ENCODE results near the gene USP32.

USP32 gene

GRCh38 chr17:60372790-60373483, 19.0 kb downstream of the USP32 start:
- Mint-ChIP-seq H3K36me3 (ENCODE audit: low read depth) (peaks cover 13% of the 10 kb centered on the region), H3K9me3 (no peaks in the 10 kb centered on the region), H3K4me1 (ENCODE audit: low read depth) (peaks cover 14% of the 10 kb centered on the region), H3K27ac (no peak overlapping the region), H3K27me3 (no peaks in the 10 kb centered on the region), H3K4me3 (no peak overlapping the region)

- H3K36me3 Mint-ChIP-seq (ENCODE audit: low read depth) = peaks cover 7% of the 10 kb centered on the region
- no peak overlapping the region for H3K4me3 Mint-ChIP-seq
- H3K27me3 Mint-ChIP-seq = no peaks in the 10 kb centered on the region
- no peaks in the 10 kb centered on the region for H3K9me3 Mint-ChIP-seq
- H3K27ac Mint-ChIP-seq = no peak overlapping the region
- peaks cover 14% of the 10 kb centered on the region for H3K4me1 Mint-ChIP-seq (ENCODE audit: low read depth)
Observed at GRCh38 chr17:60371818-60372510, 20.0 kb downstream of the USP32 start.

- H3K4me3 Mint-ChIP-seq = no peak overlapping the region
- no peaks in the 10 kb centered on the region for H3K9me3 Mint-ChIP-seq
- no peak overlapping the region for H3K27ac Mint-ChIP-seq
Observed at GRCh38 chr17:60371416-60371815, 20.5 kb downstream of the USP32 start.

GRCh38 chr17:60369727-60370126, 22.2 kb downstream of the USP32 start:
- no peak overlapping the region for H3K27ac Mint-ChIP-seq
- peaks cover 4% of the 10 kb centered on the region for H3K36me3 Mint-ChIP-seq (ENCODE audit: low read depth)
- H3K9me3 Mint-ChIP-seq = no peaks in the 10 kb centered on the region
- no peaks in the 10 kb centered on the region for H3K27me3 Mint-ChIP-seq
- H3K4me1 Mint-ChIP-seq (ENCODE audit: low read depth) = peaks cover 14% of the 10 kb centered on the region
- no peak overlapping the region for H3K4me3 Mint-ChIP-seq

More at GRCh38 chr17:60371416-60371815, 20.5 kb downstream of the USP32 start:
- Mint-ChIP-seq H3K36me3 (ENCODE audit: low read depth) (peaks cover 4% of the 10 kb centered on the region), H3K4me1 (ENCODE audit: low read depth) (peaks cover 14% of the 10 kb centered on the region), H3K27me3 (no peaks in the 10 kb centered on the region)

- Mint-ChIP-seq H3K36me3 (ENCODE audit: low read depth) (no peaks in the 10 kb centered on the region), H3K4me1 (ENCODE audit: low read depth) (no peaks in the 10 kb centered on the region), H3K27me3 (no peaks in the 10 kb centered on the region), H3K9me3 (no peaks in the 10 kb centered on the region), H3K4me3 (no peak overlapping the region), H3K27ac (no peak overlapping the region)
Observed at GRCh38 chr17:60363700-60364405, 28.1 kb downstream of the USP32 start.

- H3K4me1 Mint-ChIP-seq (ENCODE audit: low read depth) = peaks cover 7% of the 10 kb centered on the region
- H3K27ac Mint-ChIP-seq = no peak overlapping the region
- no peak overlapping the region for H3K4me3 Mint-ChIP-seq
- no peaks in the 10 kb centered on the region for H3K9me3 Mint-ChIP-seq
- no peaks in the 10 kb centered on the region for H3K27me3 Mint-ChIP-seq
- H3K36me3 Mint-ChIP-seq (ENCODE audit: low read depth) = no peaks in the 10 kb centered on the region
Observed at GRCh38 chr17:60362329-60362728, 29.6 kb downstream of the USP32 start.

- Mint-ChIP-seq H3K36me3 (ENCODE audit: low read depth) (peaks cover under 1% of the 10 kb centered on the region), H3K4me3 (no peak overlapping the region), H3K27ac (no peak overlapping the region)
Observed at GRCh38 chr17:60361889-60362288, 30.0 kb downstream of the USP32 start.

GRCh38 chr17:60359415-60359814, 32.5 kb downstream of the USP32 start:
- H3K4me1 Mint-ChIP-seq (ENCODE audit: low read depth) = peaks cover 33% of the 10 kb centered on the region
- peaks cover 9% of the 10 kb centered on the region for H3K36me3 Mint-ChIP-seq (ENCODE audit: low read depth)
- H3K27ac Mint-ChIP-seq = no peak overlapping the region
- no peaks in the 10 kb centered on the region for H3K27me3 Mint-ChIP-seq
- H3K4me3 Mint-ChIP-seq = no peak overlapping the region
- H3K9me3 Mint-ChIP-seq = no peaks in the 10 kb centered on the region

More at GRCh38 chr17:60361889-60362288, 30.0 kb downstream of the USP32 start:
- no peaks in the 10 kb centered on the region for H3K9me3 Mint-ChIP-seq
- H3K27me3 Mint-ChIP-seq = no peaks in the 10 kb centered on the region
- H3K4me1 Mint-ChIP-seq (ENCODE audit: low read depth) = peaks cover 9% of the 10 kb centered on the region

- H3K4me3 Mint-ChIP-seq = no peak overlapping the region
- H3K4me1 Mint-ChIP-seq (ENCODE audit: low read depth) = peaks cover 37% of the 10 kb centered on the region
- no peak overlapping the region for H3K27ac Mint-ChIP-seq
- H3K9me3 Mint-ChIP-seq = no peaks in the 10 kb centered on the region
- H3K27me3 Mint-ChIP-seq = no peaks in the 10 kb centered on the region
- peaks cover 9% of the 10 kb centered on the region for H3K36me3 Mint-ChIP-seq (ENCODE audit: low read depth)
Observed at GRCh38 chr17:60358606-60359225, 33.2 kb downstream of the USP32 start.

GRCh38 chr17:60356940-60357339, 35.0 kb downstream of the USP32 start:
- no peak overlapping the region for H3K27ac Mint-ChIP-seq
- peaks cover 37% of the 10 kb centered on the region for H3K4me1 Mint-ChIP-seq (ENCODE audit: low read depth)
- H3K36me3 Mint-ChIP-seq (ENCODE audit: low read depth) = peaks cover 12% of the 10 kb centered on the region

GRCh38 chr17:60355663-60356594, 36.0 kb downstream of the USP32 start:
- Mint-ChIP-seq H3K27me3 (no peaks in the 10 kb centered on the region), H3K4me3 (no peak overlapping the region), H3K4me1 (ENCODE audit: low read depth) (peaks cover 37% of the 10 kb centered on the region), H3K27ac (peak overlapping the region; percentile 19), H3K9me3 (peaks cover 3% of the 10 kb centered on the region), H3K36me3 (ENCODE audit: low read depth) (peaks cover 12% of the 10 kb centered on the region)

More at GRCh38 chr17:60356940-60357339, 35.0 kb downstream of the USP32 start:
- Mint-ChIP-seq H3K27me3 (no peaks in the 10 kb centered on the region), H3K9me3 (peaks cover 3% of the 10 kb centered on the region), H3K4me3 (no peak overlapping the region)

- Mint-ChIP-seq H3K9me3 (peaks cover 3% of the 10 kb centered on the region), H3K4me1 (ENCODE audit: low read depth) (peaks cover 37% of the 10 kb centered on the region), H3K4me3 (no peak overlapping the region), H3K27me3 (no peaks in the 10 kb centered on the region), H3K27ac (no peak overlapping the region), H3K36me3 (ENCODE audit: low read depth) (peaks cover 12% of the 10 kb centered on the region)
Observed at GRCh38 chr17:60354223-60354622, 37.7 kb downstream of the USP32 start.

- Mint-ChIP-seq H3K9me3 (peaks cover 3% of the 10 kb centered on the region), H3K27me3 (no peaks in the 10 kb centered on the region), H3K4me3 (no peak overlapping the region), H3K27ac (no peak overlapping the region), H3K36me3 (ENCODE audit: low read depth) (peaks cover 12% of the 10 kb centered on the region), H3K4me1 (ENCODE audit: low read depth) (peaks cover 37% of the 10 kb centered on the region)
Observed at GRCh38 chr17:60353773-60354172, 38.2 kb downstream of the USP32 start.

GRCh38 chr17:60352569-60352968, 39.4 kb downstream of the USP32 start:
- Mint-ChIP-seq H3K4me1 (ENCODE audit: low read depth) (peaks cover 32% of the 10 kb centered on the region), H3K9me3 (peaks cover 3% of the 10 kb centered on the region), H3K4me3 (no peak overlapping the region), H3K36me3 (ENCODE audit: low read depth) (peaks cover 12% of the 10 kb centered on the region), H3K27ac (no peak overlapping the region), H3K27me3 (no peaks in the 10 kb centered on the region)

Measured in stimulated activated naive CD8-positive, alpha-beta T cell treated with anti-CD3 and anti-CD28 coated beads, Interleukin-15, Interleukin-2, amounts not matched to agents 100 ng/mL and 50 ng/mL, for 24 hours (primary cell).